Inferior parietal cortex (tissue), 1 donor: ENCODE results near the gene HPX.
A peak's percentile ranks its signal among the peaks of the same experiment; 100 is the strongest.

ENCODE experiments used
- DNase-seq: peaks from one replicate; pipeline ENCODE4 v3.0.0-alpha.2; 2016; ENCODE audit errors: extremely low spot score

HPX gene

DNA sequence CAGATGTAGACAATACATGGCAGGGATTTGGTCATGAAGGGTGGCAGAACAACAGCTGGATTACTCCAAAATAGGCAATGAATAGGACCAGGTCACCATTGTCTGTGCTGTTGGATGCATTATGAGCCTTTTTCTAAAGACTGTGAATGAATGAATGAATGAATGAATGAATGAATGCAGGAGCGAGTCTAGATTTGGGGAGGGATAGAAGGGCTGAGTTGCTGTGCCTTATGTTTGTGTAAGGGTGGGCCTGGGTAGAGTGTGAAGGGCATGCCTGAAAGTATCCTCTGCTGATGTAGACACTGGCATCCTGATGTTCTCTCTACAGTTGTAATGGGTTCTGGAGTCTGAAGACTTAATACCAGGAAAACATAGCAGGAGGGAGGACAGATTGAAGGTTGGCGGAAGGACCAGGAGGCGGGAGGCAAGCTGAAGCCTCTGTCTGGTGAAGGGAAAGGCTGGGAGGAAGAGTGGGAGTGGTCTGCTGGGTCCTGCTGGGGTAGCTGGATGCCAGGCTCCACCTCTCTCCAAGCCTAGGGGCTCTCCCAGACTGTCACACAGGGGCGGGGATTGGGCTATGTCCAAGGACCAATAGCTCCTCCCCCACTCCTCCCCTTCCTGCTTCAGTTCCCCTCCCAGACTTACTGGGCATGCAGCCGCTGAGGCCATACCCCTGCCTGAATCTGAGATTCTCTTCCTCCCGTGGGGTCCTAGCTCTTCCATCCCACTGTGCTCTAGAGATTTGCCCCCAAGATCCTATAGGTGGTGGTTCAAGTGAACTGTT, 28.1 kb upstream of the HPX start:
- peak; percentile 77 for DNase-seq

GRCh38 chr11:6459099-6459450, 18.3 kb upstream of the HPX start:
- no peak for DNase-seq

DNA sequence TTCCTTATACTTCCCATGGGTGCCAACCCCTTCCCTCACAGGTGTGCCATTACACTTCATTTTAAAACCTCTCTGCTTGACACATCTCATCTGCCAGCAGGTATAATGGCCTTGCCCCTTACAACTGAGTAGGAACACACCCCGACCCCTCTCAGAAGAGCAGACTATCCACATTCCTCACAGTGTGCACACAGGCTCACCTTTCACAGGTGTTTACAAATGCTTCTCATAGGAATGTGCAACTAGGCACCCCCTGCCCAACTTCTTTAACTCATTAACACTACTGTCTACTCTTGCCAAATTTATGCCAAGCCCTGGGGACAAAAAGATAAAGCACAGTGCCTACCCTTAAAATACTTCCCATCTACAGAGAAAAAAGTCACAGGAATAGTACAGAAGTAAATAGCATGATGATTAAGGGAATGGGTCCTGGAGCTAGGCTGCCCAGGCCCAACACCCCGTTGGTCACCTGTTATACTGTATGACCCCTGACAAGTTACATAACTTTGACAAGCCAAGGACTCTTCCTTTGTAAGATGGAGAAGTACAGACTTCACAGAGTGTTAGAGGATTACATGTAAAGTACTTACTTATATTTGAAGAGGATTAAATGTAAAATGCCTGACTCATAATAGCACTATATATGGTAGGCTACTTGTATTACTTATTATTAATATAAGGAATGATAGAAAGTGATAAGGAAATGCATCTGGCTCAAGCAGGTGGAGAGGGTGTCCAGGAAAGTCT, 17.7 kb upstream of the HPX start:
- no peak for DNase-seq

GRCh38 chr11:6457581-6458320, 17.0 kb upstream of the HPX start:
- DNase-seq = no peak

GRCh38 chr11:6456361-6457073, 15.7 kb upstream of the HPX start:
- no peak for DNase-seq

GRCh38 chr11:6455070-6455469, 14.3 kb upstream of the HPX start:
- DNase-seq = no peak

DNA sequence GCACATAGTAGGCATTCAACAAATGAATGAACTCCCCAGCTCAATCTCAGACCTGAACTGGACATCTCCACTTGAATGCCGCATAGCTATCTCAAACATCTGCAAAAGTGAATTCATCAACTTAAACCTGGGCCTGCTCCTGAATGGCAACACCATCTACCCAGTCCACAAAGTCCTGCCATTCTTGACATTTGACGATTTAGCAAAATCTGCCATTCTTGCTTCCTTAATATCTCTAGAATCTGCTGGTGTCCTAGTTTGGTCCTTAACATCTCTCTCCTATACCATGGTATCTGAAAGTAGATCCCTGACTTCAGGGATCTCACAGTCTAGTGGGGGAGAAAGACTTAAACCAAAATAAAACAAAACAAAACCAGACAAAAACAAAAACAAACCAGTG, 12.4 kb upstream of the HPX start:
- no peak for DNase-seq

- no peak for DNase-seq
Measured at GRCh38 chr11:6452219-6452618, 11.4 kb upstream of the HPX start.

DNA sequence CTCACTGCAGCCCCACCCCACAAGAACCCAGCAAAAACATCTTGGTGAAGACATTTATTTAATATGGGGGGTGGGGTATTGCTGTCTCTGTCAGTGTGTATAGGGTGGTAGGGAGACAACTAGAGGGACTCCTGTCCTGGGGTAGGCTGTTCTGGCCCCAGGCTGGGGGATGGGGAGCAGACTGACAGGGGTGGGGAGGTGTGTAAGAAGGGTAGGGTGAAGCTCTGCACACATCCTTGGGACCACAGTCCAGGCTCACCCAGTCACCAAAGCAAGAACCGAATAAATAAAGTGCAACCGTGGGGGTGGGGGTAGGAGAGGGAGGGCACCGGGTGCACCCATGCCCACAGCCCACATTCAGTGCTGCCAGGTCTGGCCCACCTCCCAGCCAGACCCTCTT, 7.8 kb upstream of the HPX start:
- DNase-seq = no peak

GRCh38 chr11:6443269-6444003, 2.6 kb upstream of the HPX start:
- peak; percentile 69 for DNase-seq

DNA sequence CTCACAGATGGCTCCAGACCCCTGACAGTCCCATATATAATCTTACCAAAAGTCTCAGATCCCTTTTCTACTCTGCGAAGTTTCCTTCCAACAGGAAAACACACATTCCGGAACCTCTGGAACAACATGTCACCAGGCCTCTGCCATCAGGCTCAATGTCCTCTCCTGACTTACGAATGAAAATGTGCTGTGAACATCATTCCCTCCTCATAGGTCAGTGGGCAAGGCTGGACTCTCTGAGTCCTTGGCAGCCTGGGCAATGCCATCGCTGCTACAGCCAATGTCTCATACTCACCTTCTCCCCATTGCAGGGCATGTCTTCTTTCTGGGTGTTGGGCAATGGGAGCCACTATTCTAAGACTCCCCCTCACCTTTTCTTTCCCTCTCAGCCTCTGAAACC, 1.7 kb upstream of the HPX start:
- DNase-seq = no peak

DNA sequence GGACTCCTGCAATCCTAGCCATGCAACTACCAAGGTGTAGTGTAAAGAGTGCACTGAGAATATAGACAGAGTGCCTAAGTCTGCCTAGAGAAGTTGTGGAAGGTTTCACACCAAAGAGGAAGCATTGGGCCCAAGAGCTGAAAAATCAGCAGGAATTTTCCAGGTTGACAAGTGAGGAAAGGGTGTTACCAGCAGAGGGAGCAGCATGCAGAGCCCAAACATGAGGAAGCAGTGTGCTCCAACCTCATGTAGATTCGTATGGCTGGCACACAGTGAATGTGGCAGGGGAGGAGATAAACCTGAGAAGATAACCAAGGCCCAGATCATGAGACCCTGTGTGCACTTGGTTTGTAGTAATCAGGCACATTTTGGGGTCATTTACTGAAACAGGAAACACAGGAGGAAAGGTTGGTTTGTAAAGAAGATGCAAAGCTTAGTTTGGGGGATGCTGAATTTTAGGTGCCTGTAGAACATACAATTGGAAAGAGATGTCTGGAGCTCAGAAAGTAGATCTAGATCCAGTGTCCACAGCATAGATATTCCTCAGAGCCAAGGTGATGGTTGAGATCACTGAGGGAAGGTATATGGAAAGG, 1.7 kb downstream of the HPX start:
- DNase-seq = peak; percentile 81

DNA sequence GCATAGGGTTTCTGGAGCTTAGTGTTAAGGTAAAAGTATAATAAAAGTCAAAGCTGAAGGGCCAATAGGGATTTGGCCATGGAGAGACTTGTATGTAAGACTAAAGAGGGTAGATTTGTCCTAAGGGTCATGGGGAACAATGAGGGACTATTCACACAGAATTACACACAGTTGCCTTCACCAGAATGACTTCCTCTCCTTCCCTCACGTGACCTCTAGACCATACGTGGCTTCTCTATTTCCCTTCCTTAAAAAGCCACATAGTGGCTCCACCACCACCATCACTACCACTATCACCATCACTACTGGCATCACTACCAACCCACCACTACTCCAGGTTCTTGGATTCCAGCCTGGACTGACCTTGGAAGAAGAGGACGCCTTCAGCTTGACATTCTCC, 2.8 kb downstream of the HPX start:
- no peak for DNase-seq

- DNase-seq = no peak
Measured at GRCh38 chr11:6437423-6437822, 3.4 kb downstream of the HPX start.

DNA sequence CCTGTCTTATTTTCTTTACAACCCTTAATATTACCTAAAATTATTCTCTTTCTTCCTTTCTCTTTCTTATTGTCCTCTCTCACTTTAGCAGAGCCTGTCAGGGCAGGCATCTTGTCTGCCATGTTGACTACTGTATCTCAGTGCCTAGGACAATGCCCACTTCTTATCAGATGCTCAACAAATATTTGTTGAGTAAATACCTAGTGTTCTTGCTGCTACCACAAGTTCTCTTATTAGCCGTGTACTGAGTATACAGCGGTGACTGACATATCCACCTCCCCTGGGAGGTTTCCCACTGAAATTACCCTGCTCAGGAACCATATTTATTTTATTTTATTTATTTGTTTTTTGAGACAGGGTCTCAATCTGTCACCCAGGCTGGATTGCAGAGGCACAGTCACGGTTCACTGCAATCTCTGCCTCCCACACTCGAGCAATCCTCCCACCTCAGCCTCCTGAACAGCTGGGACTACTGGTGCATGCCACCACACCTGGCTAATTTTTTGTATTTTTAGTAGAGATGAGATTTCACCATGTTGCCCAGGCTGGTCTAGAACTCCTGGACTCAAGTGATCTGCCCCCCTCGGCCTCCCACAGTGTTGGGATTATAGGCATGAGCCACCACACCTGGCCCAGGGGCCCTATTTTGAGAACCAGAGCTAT, 6.7 kb downstream of the HPX start:
- no peak for DNase-seq

- DNase-seq = no peak
Measured at GRCh38 chr11:6431861-6432260, 8.9 kb downstream of the HPX start.

DNA sequence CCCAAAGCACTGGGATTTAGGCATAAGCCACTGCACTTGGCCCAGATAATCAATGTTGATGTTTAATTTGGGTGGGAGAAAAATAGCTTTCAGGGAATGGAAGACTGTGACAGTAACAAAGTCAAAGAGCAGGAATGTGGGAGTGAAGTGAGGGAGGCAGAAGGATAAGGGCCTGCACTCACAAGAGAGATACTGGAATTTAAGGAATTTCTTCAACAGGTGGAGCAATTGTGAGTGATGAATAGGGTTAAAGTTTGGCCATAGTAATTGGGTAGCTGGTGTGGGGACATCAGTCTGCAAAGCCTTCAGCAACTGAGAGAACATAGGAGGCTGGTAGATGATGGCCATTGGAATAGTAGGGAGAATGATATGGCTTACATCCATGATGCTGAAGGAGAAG, 13.3 kb downstream of the HPX start:
- no peak for DNase-seq

GRCh38 chr11:6420677-6421076, 20.1 kb downstream of the HPX start:
- no peak for DNase-seq

GRCh38 chr11:6419009-6419631, 21.7 kb downstream of the HPX start, which contains the start of gene APBB1:
Gene APBB1, minus strand, starts transcription at chr11:6419094. Its CDS starts 7,747 bp downstream, at chr11:6411347.
- peak; percentile 68 for DNase-seq

DNA sequence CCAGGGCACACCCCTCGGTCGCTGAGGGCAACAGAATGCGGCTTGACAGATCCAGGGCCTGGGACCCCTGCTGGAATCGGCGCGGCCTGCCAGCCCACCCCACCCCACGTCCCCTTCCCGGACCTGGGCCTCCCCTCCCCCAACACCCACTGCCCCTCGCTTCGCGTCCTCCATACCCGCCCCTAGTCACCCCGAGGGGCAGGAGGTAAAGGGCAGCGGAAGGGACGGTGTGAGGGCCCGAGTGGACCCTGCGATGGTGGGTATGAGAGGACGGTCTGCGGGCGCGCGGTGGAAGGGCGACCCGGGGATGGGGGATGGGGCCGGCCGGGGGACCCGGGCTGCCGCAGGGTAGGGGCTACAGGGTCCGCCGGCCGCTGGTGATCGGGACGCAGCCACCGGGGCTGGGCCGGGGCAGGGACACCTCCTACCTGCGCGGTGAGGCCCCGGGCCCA, 22.2 kb downstream of the HPX start:
- DNase-seq = no peak
